Gastroesophageal sphincter (tissue), 4 donors: ENCODE results near the gene KCNJ1. TPM values are rescaled to one million over a fixed set of nuclear protein-coding genes. Genes with fewer than 3 reads are reported as not detected.

Experiments
- ATAC-seq: fragments of 150-250 bp; one replicate; pipeline ENCODE4 v1.9.1; 2016; ENCODE audit warnings: mild to moderate bottlenecking, moderate library complexity
- H3K27ac ChIP-seq, 4 donors: fragments of 200-600 bp; sonication (generic) in 3 of 4; 1 replicate in 3 of 4; 2 replicates in 1 of 4; pipeline ENCODE4 v1.5.1; 2016 to 2019
- H3K27me3 ChIP-seq: fragments of 200-600 bp; sonication (generic); one replicate; pipeline ENCODE4 v1.5.1; 2019
- H3K36me3 ChIP-seq, 2 donors: fragments of 200-600 bp; sonication (generic); one replicate each; pipeline ENCODE4 v1.5.1; 2019; ENCODE audit warnings: control low read depth in 1 of 2
- H3K4me1 ChIP-seq, 3 donors: fragments of 200-600 bp; sonication (generic); 1 replicate in 2 of 3; 2 replicates in 1 of 3; pipeline ENCODE4 v1.5.1; 2016 to 2019; ENCODE audit warnings: control low read depth in 2 of 3
- H3K4me3 ChIP-seq, 2 donors: fragments of 200-600 bp; sonication (generic); one replicate each; pipeline ENCODE4 v1.5.1; 2019; ENCODE audit warnings: mild to moderate bottlenecking in 1 of 2, moderate library complexity in 1 of 2
- H3K9me3 ChIP-seq, 3 donors: fragments of 200-600 bp; sonication (generic); one replicate each; pipeline ENCODE4 v1.5.1; 2017 to 2019; ENCODE audit warnings: control low read depth in 2 of 3
- EP300 ChIP-seq: sonication (generic); formaldehyde crosslinking; IDR thresholded peaks from one replicate; pipeline ENCODE4 v1.6.1; 2017; ENCODE audit warnings: antibody characterized with exemption, mild to moderate bottlenecking
- POLR2A ChIP-seq, 2 donors: fragments of 450-650 bp; IDR thresholded peaks; one replicate each; pipeline ENCODE4 v1.6.1; 2017; ENCODE audit warnings: antibody characterized with exemption in 2 of 2, mild to moderate bottlenecking in 2 of 2, moderate library complexity in 1 of 2
- POLR2AphosphoS5 ChIP-seq: sonication (generic); formaldehyde crosslinking; IDR thresholded peaks from one replicate; pipeline ENCODE4 v1.6.1; 2017; ENCODE audit warnings: antibody characterized with exemption
- WGBS, 2 donors: methylation state at CpG; one replicate each; pipeline ENCODE4 v1.1.5; 2018; ENCODE audit warnings: low coverage in 1 of 2; 5-methylcytosine and 5-hydroxymethylcytosine counted together
- total RNA-seq, 4 donors: library from RNA; depleted of rRNA; stranded (reverse); fragments of >200 nt; gene quantifications; one replicate each; pipeline ENCODE4 v1.1.0, GENCODE V29; 2016
- TF ChIP-seq, protein P1 (sequence below), 4 experiments: fragments of 200-600 bp in 2 of 4; fragments of 450-650 bp in 2 of 4; sonication (generic) in 1 of 4; IDR thresholded peaks; one replicate each; pipeline ENCODE4 v1.5.1; 2017 to 2019; ENCODE audit warnings: antibody characterized with exemption in 4 of 4, mild to moderate bottlenecking in 2 of 4, moderate library complexity in 2 of 4

KCNJ1 gene
- total RNA-seq, 4 donors from 2014 or later, result 0.27 TPM; not detected in 3

GRCh38 chr11:128821556-128821955 lies 45.5 kb downstream of the KCNJ1 start:
- H3K27me3 ChIP-seq, result peaks cover 34% of the 10 kb centered on the region
- WGBS, 2 donors, result 72 to 100% methylated on average over 1 to 4 of the region's 4 CpGs
- peaks cover 0 to 11% (median 0%) of the 10 kb centered on the region in 3 donors for H3K4me1 ChIP-seq
- H3K27ac ChIP-seq, result no peak overlapping the region
- no peak for ATAC-seq
- no peak for TF ChIP-seq POLR2AphosphoS5
- TF ChIP-seq, protein P1, sequence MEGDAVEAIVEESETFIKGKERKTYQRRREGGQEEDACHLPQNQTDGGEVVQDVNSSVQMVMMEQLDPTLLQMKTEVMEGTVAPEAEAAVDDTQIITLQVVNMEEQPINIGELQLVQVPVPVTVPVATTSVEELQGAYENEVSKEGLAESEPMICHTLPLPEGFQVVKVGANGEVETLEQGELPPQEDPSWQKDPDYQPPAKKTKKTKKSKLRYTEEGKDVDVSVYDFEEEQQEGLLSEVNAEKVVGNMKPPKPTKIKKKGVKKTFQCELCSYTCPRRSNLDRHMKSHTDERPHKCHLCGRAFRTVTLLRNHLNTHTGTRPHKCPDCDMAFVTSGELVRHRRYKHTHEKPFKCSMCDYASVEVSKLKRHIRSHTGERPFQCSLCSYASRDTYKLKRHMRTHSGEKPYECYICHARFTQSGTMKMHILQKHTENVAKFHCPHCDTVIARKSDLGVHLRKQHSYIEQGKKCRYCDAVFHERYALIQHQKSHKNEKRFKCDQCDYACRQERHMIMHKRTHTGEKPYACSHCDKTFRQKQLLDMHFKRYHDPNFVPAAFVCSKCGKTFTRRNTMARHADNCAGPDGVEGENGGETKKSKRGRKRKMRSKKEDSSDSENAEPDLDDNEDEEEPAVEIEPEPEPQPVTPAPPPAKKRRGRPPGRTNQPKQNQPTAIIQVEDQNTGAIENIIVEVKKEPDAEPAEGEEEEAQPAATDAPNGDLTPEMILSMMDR (IDR thresholded peaks at IDR 0.05), result no peak
- no peak overlapping the region for H3K4me3 ChIP-seq
- H3K9me3 ChIP-seq, result no peaks in the 10 kb centered on the region
- H3K36me3 ChIP-seq, result no peaks in the 10 kb centered on the region

DNA sequence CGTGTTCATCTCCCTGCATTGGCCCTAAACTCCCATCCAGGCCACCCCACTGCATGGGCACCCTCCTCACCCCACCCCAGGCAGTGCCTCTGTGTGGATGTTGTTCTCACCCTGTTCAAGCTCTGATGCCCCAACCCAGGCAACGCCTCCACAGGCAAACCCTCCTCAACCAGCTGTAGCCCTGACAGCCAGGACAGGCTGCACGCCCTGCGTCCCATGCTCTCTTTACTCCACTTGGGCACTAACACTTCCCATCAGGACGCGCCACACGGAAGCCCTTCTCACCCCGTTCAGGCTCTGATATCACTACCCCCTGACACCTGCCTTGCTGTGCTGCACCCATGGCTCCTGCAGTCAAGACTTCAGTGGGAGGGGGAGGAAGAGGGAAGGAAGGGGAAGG lies 47.9 kb downstream of the KCNJ1 start:
- Histone ChIP-seq H3K27me3 (peaks cover 23% of the 10 kb centered on the region), H3K36me3 (no peaks in the 10 kb centered on the region), H3K4me1 (peaks cover 0 to 7% (median 0%) of the 10 kb centered on the region in 3 donors), H3K9me3 (no peaks in the 10 kb centered on the region), H3K27ac (no peak overlapping the region), H3K4me3 (no peak overlapping the region)
- TF ChIP-seq, protein P1 (IDR thresholded peaks at IDR 0.05), result no peak
- TF ChIP-seq POLR2AphosphoS5 (no peak), POLR2A (IDR thresholded peaks at IDR 0.05) (no peak)
- 84% methylated on average over 5 of the region's 8 CpGs; no CpG with 5 or more reads in 1 of the 2 donors for WGBS, 2 donors
- no peak for ATAC-seq

GRCh38 chr11:128814856-128815705 lies 52.0 kb downstream of the KCNJ1 start:
- TF ChIP-seq POLR2AphosphoS5, result no peak
- TF ChIP-seq POLR2A (IDR thresholded peaks at IDR 0.05), result no peak
- no peak for TF ChIP-seq EP300
- TF ChIP-seq, protein P1 (IDR thresholded peaks at IDR 0.05), result no peak
- Histone ChIP-seq H3K36me3 (peaks cover 0 to 8% of the 10 kb centered on the region in 2 donors), H3K27me3 (peaks cover 9% of the 10 kb centered on the region), H3K4me1 (no peaks in the 10 kb centered on the region), H3K9me3 (no peaks in the 10 kb centered on the region), H3K27ac (no peak overlapping the region), H3K4me3 (no peak overlapping the region)
- peak; percentile 82 for ATAC-seq
- WGBS, 2 donors, result 46 to 55% methylated on average over 3 to 5 of the region's 9 CpGs

DNA sequence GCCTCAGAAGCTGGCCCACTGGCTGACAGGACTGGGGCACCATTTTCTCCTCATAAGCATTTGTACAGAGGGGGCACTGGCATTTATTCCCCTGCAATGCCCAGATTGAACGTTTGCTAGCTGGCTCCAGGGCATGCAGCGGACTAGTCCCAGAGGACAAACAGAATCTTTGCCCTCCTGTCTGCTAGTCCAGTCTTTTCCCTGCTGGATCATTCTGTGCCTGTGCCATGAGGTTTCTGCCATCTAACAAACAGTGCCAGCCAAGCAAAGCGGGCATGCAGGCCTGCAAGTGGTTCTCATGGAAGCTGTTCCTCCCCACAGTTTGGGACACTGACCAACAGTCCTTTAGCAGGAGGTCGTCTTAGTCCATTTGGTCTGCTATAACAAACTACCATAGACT lies 53.4 kb downstream of the KCNJ1 start:
- no peak overlapping the region for H3K4me3 ChIP-seq
- no peaks in the 10 kb centered on the region for H3K27me3 ChIP-seq
- WGBS, 2 donors, result 100% methylated on average over 2 of the region's 4 CpGs; no CpG with 5 or more reads in 1 of the 2 donors
- no peak overlapping the region for H3K27ac ChIP-seq
- TF ChIP-seq, protein P1 (IDR thresholded peaks at IDR 0.05), result no peak
- no peak for TF ChIP-seq POLR2AphosphoS5
- no peak for TF ChIP-seq POLR2A (IDR thresholded peaks at IDR 0.05)
- no peak for TF ChIP-seq EP300
- ATAC-seq, result no peak
- H3K4me1 ChIP-seq, result no peaks in the 10 kb centered on the region
- no peaks in the 10 kb centered on the region for H3K9me3 ChIP-seq
- peaks cover 0 to 19% of the 10 kb centered on the region in 2 donors for H3K36me3 ChIP-seq
